Upper lobe of right lung (tissue), 1 donor: Measurements from ENCODE around the gene RAET1E. TPM values are rescaled to one million over a fixed set of nuclear protein-coding genes. Genes with fewer than 3 reads are reported as not detected.

Source experiments
- ATAC-seq: fragments of 200-7000 bp; cut with Tn5 transposase; one replicate; pipeline ENCODE4 v1.9.1; 2020; ENCODE audit warnings: mild to moderate bottlenecking, moderate library complexity
- DNase-seq: peaks from one replicate; pipeline ENCODE4 v3.0.0-alpha.2; 2020
- H3K27ac ChIP-seq: fragments of 200-600 bp; one replicate; pipeline ENCODE4 v1.8.0; 2022
- H3K27me3 ChIP-seq: fragments of 200-600 bp; one replicate; pipeline ENCODE4 v1.8.0; 2022; ENCODE audit warnings: mild to moderate bottlenecking
- H3K36me3 ChIP-seq: fragments of 200-600 bp; one replicate; pipeline ENCODE4 v1.8.0; 2022
- H3K4me1 ChIP-seq: fragments of 200-600 bp; one replicate; pipeline ENCODE4 v1.8.0; 2022
- H3K4me3 ChIP-seq: fragments of 200-600 bp; one replicate; pipeline ENCODE4 v1.8.0; 2022; ENCODE audit warnings: mild to moderate bottlenecking
- H3K9me3 ChIP-seq: fragments of 200-600 bp; one replicate; pipeline ENCODE4 v1.8.0; 2022
- intact Hi-C: fragments of 100-400 bp; cut with DNase I; formaldehyde crosslinking; loops from one replicate; pipeline ENCODE4 v1.11.0; 2022
- total RNA-seq: library from RNA; stranded (reverse); fragmentation: NEBNext Ultra II Directional; extraction: Animal tissue kit (Norgen Biotek cat#: 25700); gene quantifications from one replicate; pipeline ENCODE4 v1.2.1, GENCODE V29; 2021
- TF ChIP-seq, protein P1 (sequence below): fragments of 200-600 bp; IDR thresholded peaks from one replicate; pipeline ENCODE4 v1.8.0; 2022; ENCODE audit warnings: antibody characterized with exemption
- donor health status: DM: no; HTN: yes; CAD: no; lungs with severe emphysema.

RAET1E gene
- total RNA-seq, 1 donor from 2014 or later = 0.96 TPM

DNA sequence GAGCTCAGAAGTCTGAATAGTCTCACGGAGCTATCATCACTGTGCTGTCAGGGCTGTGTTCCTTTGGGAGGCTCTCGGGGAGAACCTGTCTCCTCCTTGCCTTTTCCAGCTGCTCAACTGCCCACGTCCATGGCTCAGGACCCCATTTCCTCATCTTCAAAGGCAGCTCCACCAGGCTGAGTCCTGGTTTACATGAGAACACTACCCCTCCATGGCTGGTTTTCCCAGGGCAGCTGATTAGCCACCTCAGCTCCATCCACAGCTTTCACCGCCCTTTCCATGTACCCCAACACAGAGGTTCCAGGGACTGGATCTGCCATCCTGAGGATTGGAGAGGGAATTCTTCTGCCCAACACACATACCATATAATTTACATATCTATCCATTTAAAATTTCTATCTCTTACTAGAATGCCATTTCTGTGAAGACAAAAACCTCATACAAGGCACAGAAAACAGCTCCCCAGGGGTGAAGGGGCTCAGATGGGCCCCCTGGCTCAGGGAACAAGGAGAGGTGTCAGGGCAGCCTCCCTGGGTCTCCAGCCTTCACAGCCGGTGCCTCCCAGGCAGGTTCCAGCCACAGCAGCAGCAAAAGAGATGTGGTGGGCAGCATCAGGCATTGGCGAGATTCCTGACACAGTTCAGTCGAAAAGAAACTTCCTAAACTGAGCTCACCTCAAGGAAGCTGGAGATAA lies 2.2 kb upstream of the RAET1E start:
- peak; percentile 34 for DNase-seq
- Histone ChIP-seq H3K4me1 (peaks cover 25% of the 10 kb centered on the region), H3K27me3 (no peaks in the 10 kb centered on the region), H3K4me3 (no peak overlapping the region), H3K27ac (no peak overlapping the region), H3K36me3 (no peaks in the 10 kb centered on the region), H3K9me3 (no peaks in the 10 kb centered on the region)
- intact Hi-C loops = no loop called here
- no peak for ATAC-seq
- TF ChIP-seq, protein P1, sequence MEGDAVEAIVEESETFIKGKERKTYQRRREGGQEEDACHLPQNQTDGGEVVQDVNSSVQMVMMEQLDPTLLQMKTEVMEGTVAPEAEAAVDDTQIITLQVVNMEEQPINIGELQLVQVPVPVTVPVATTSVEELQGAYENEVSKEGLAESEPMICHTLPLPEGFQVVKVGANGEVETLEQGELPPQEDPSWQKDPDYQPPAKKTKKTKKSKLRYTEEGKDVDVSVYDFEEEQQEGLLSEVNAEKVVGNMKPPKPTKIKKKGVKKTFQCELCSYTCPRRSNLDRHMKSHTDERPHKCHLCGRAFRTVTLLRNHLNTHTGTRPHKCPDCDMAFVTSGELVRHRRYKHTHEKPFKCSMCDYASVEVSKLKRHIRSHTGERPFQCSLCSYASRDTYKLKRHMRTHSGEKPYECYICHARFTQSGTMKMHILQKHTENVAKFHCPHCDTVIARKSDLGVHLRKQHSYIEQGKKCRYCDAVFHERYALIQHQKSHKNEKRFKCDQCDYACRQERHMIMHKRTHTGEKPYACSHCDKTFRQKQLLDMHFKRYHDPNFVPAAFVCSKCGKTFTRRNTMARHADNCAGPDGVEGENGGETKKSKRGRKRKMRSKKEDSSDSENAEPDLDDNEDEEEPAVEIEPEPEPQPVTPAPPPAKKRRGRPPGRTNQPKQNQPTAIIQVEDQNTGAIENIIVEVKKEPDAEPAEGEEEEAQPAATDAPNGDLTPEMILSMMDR = no peak

DNA sequence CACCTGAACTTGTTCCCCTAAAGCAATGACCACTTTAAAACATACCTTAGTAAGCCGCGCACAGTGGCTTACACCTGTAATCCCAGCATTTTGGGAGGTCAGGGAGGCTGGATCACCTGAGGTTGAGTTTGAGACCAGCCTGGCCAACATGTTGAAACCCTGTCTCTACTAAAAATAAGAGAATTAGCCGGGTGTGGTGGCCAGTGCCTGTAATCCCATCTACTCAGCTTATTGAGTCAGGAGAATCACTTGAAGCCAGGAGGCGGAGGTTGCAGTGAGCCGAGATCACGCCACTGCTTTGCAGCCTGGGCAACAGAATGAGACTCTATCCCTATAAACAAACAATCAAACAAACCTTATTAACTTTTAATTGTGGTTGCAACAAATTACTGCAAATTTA lies 1.6 kb upstream of the RAET1E start:
- TF ChIP-seq, protein P1 = no peak
- H3K36me3 ChIP-seq = no peaks in the 10 kb centered on the region
- intact Hi-C loops = no loop called here
- DNase-seq = peak; percentile 21
- no peaks in the 10 kb centered on the region for H3K27me3 ChIP-seq
- no peaks in the 10 kb centered on the region for H3K9me3 ChIP-seq
- peaks cover 30% of the 10 kb centered on the region for H3K4me1 ChIP-seq
- H3K4me3 ChIP-seq = no peak overlapping the region
- H3K27ac ChIP-seq = no peak overlapping the region
- no peak for ATAC-seq

DNA sequence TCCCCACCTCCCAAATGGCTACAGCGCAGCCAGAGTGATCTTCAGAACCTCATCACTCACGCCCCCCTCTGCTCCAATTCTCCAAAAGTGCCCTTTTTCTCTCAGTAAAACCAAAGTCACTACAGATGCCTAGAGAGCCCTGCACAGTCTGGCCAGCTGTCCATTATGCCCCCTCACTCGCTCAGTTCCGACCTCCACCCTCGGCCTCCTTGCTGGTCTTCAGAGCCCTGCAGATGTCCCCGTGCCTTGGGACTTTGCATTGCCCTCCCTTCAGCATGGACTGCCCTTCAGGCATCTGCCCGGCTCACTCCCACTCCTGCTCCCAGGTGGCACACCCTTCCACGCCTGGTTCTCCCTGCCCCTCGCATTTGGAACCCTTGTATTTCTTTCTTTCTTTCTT lies 1.1 kb upstream of the RAET1E start:
- no peak for ATAC-seq
- peak; percentile 18 for DNase-seq
- H3K36me3 ChIP-seq = no peaks in the 10 kb centered on the region
- H3K27ac ChIP-seq = no peak overlapping the region
- TF ChIP-seq, protein P1 = no peak
- intact Hi-C loops = no loop called here
- H3K27me3 ChIP-seq = no peaks in the 10 kb centered on the region
- H3K4me1 ChIP-seq = peaks cover 30% of the 10 kb centered on the region
- H3K9me3 ChIP-seq = no peaks in the 10 kb centered on the region
- no peak overlapping the region for H3K4me3 ChIP-seq

DNA sequence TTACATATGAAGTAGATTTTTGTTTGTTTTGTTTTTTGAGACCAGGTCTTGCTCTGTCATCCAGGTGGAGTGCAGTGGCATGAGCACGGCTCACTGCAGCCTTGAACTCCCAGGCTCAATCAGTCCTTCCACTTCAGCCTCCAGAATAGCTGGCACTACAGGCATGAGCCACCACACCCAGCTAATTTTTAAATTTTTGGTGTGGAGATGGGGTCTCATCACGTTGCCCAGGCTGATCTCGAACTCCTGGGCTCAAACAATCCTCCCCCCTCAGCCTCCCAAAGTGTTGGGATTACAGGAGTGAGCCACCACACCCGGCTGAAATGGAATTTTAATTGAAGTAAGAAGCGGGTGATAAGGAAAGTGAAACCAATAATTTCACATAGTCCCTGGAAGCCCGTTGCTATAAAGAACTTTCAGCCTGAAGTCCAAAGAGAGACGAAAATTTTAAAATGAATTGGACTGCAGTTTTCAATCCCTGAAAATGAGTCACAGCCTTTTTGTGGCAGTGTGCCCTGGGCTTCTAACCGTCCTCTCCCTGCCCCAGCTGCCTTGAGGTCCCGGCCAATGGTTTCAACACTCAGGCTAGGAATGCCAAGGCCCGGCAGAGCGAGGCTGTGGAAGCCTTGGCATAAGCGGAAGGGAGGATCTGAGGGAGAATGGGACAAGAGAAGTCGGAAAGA lies 757 bp downstream of the RAET1E start:
- DNase-seq (peak; percentile 76), ATAC-seq (peak; percentile 72)
- H3K4me1 ChIP-seq = peaks cover 30% of the 10 kb centered on the region
- H3K4me3 ChIP-seq = peak overlapping the region; percentile 11
- no peaks in the 10 kb centered on the region for H3K9me3 ChIP-seq
- no peaks in the 10 kb centered on the region for H3K36me3 ChIP-seq
- no peaks in the 10 kb centered on the region for H3K27me3 ChIP-seq
- H3K27ac ChIP-seq = peak overlapping the region; percentile 72
- intact Hi-C loops = no loop called here
- TF ChIP-seq, protein P1 = no peak

DNA sequence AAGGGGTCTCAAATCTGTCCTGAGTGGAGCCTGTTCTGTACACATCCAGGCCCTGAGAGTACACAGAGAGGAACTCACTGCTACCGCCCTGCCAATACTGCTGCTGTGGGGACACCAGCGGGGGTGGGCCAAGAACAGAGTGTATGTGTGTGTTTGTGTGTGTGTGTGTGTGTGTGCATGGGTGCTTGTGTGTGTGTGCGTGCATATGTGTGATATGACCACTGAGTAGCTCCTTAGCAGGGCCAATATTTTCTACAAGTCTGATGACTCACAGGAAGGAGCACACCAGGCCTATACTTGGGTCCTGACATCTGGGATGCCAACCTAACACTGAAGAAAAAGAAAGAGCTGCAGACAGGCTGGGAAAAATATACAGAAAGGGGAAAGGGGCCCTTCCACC lies 1.4 kb downstream of the RAET1E start:
- intact Hi-C loops = no loop called here
- Histone ChIP-seq H3K4me3 (no peak overlapping the region), H3K36me3 (no peaks in the 10 kb centered on the region), H3K27me3 (no peaks in the 10 kb centered on the region), H3K27ac (peak overlapping the region; percentile 72), H3K4me1 (peaks cover 30% of the 10 kb centered on the region), H3K9me3 (no peaks in the 10 kb centered on the region)
- DNase-seq (no peak), ATAC-seq (peak; percentile 7)
- TF ChIP-seq, protein P1 = no peak
